Measurements from ENCODE around the gene TPP1. TPM values are rescaled to one million over a fixed set of nuclear protein-coding genes. Genes with fewer than 3 reads are reported as not detected.

Gene TPP1
- total and polyA plus RNA-seq, 9 of the 15 experiments (the other 6 are each of a cell fraction or from before 2014, with no cell fraction given): 7.5 to 75.8 (median 15.7) TPM

GRCh38 chr11:6611092-6611962 lies 7.9 kb downstream of the TPP1 start (continued):
- no peak for TF ChIP-seq SMAD1 (IDR thresholded peaks at IDR 0.05; ENCODE audit: low read depth, low read length, partially characterized antibody)
- TF ChIP-seq ZNF717 (CRISPR knock-in tag; IDR thresholded peaks at IDR 0.05): 0 out of 2 replicates have a peak, but pooled peaks have one; percentile 25
- TF ChIP-seq IFI16 (CRISPR knock-in tag; IDR thresholded peaks at IDR 0.05): no peak
- no peak for TF ChIP-seq NFIX (CRISPR knock-in tag; IDR thresholded peaks at IDR 0.05; ENCODE audit: low read depth)
- no peak for TF ChIP-seq SMC3 (conservative IDR thresholded peaks at IDR 0.05; ENCODE audit: insufficient read depth, low read depth, low read length)
- no peak for TF ChIP-seq PRPF4 (IDR thresholded peaks at IDR 0.05; ENCODE audit: insufficient read depth, low read depth, low read length, poor library complexity, severe bottlenecking)
- TF ChIP-seq CBFB (CRISPR knock-in tag; IDR thresholded peaks at IDR 0.05): no peak
- peak in 1 of 2 experiments; percentile 10; a peak in 1 of 4 replicates for TF ChIP-seq HDAC1 (IDR thresholded peaks at IDR 0.05)
- no peak for TF ChIP-seq ZNF217 (CRISPR knock-in tag; IDR thresholded peaks at IDR 0.05)
- no peak; the same call in 1 of the 2 replicates for TF ChIP-seq NR1H2 (CRISPR knock-in tag; IDR thresholded peaks at IDR 0.05)
- TF ChIP-seq NFE2 (IDR thresholded peaks at IDR 0.05; ENCODE audit: low read depth): no peak
- no peak for TF ChIP-seq FOXP4 (CRISPR knock-in tag; IDR thresholded peaks at IDR 0.05; ENCODE audit: borderline replicate concordance)
- TF ChIP-seq MXI1 (IDR thresholded peaks at IDR 0.05; ENCODE audit: low read depth, low read length): no peak
- TF ChIP-seq FOXJ3 (CRISPR knock-in tag; IDR thresholded peaks at IDR 0.05): no peak
- no peak for TF ChIP-seq BRF2 (IDR thresholded peaks at IDR 0.05; ENCODE audit: borderline replicate concordance, insufficient read depth, insufficient read length)

Measured in K562 (cell line).